HFFc6 (cell line): Measurements from ENCODE around the gene TMEM30A. TPM values are rescaled to one million over a fixed set of nuclear protein-coding genes. Genes with fewer than 3 reads are reported as not detected.

ENCODE experiments used
- DNase-seq: peaks from one replicate; pipeline ENCODE4 v3.0.0-alpha.2; 2018
- H3K27ac Mint-ChIP-seq: 2 replicates; pipeline ENCODE4 v1.8.0; 2020; ENCODE audit warnings: mild to moderate bottlenecking, mixed read lengths
- H3K27me3 Mint-ChIP-seq: 2 replicates; pipeline ENCODE4 v1.8.0; 2021; ENCODE audit warnings: mild to moderate bottlenecking, moderate library complexity, mixed read lengths; ENCODE audit not compliant: insufficient read depth
- H3K36me3 Mint-ChIP-seq: 2 replicates; pipeline ENCODE4 v1.8.0; 2021; ENCODE audit warnings: low read depth, mixed read lengths
- H3K4me1 Mint-ChIP-seq: 2 replicates; pipeline ENCODE4 v1.8.0; 2020; ENCODE audit warnings: low read depth, mixed read lengths
- H3K4me3 Mint-ChIP-seq: 2 replicates; pipeline ENCODE4 v1.8.0; 2020; ENCODE audit warnings: mild to moderate bottlenecking, moderate library complexity, mixed read lengths
- H3K9me3 Mint-ChIP-seq: 2 replicates; pipeline ENCODE4 v1.8.0; 2020; ENCODE audit warnings: mild to moderate bottlenecking, mixed read lengths
- CTCF ChIP-seq: fragments of 200-600 bp; sonication (generic); IDR thresholded peaks from 2 replicates; pipeline ENCODE4 v1.5.0; 2021; ENCODE audit warnings: antibody characterized with exemption, mild to moderate bottlenecking
- total RNA-seq, 6 experiments: library from RNA; stranded (reverse); fragmentation: NEBNext Ultra II Directional; extraction: Animal tissue kit (Norgen Biotek cat#: 25700); gene quantifications; 2 replicates in 1 of 6; 3 replicates in 5 of 6; pipeline ENCODE4 v1.2.3, GENCODE V29; 2021

TMEM30A gene
- total RNA-seq, 6 experiments from 2014 or later, result 154 to 232 (median 192) TPM

DNA sequence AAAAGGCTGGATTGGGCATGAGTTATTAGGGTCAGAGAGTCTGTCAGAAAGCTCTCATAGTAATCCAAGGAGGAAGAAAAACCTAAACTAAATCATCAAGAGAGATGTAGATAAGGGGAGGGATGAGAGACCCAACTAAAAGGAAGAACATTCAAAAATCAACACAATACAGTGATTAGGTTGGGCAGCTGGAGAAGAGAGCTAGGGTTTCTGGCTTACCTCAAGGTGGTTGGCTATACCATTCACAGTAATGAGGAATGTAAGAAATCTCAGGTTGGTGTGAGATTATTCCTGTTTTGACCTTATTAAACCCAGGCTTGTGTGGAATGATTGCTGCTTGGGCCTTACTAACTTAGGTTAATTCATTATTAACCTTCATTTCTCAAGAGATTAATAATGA, 34.8 kb downstream of the TMEM30A start:
- Mint-ChIP-seq H3K36me3 (peaks cover 8% of the 10 kb centered on the region), H3K27me3 (no peaks in the 10 kb centered on the region; the same call in 1 of the 2 replicates), H3K27ac (no peak overlapping the region), H3K9me3 (no peaks in the 10 kb centered on the region), H3K4me3 (no peak overlapping the region), H3K4me1 (peaks cover 15% of the 10 kb centered on the region)
- no peak for TF ChIP-seq CTCF
- DNase-seq, result no peak

DNA sequence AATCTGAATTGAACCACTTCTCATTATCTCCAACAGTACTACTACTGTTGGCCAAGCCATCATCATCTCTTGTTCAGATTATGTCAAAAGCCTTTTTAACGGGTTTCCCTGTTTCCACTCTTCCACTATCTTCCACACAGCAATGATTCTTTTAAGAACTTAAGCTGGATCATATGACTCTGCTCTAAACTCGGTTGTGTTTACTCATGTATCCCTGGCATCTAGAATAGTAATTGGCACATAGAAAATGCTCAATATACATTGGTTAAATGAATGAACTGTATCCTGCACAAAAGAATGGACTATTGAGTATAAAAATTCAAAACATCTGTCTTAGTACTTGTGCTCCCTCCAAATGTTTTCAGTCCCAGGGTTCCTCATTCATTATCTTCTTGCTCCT, 38.2 kb downstream of the TMEM30A start:
- Mint-ChIP-seq H3K4me1 (peaks cover 27% of the 10 kb centered on the region), H3K27ac (no peak overlapping the region; the same call in 1 of the 2 replicates), H3K36me3 (peaks cover 8% of the 10 kb centered on the region), H3K9me3 (no peaks in the 10 kb centered on the region), H3K4me3 (no peak overlapping the region), H3K27me3 (peaks cover 4% of the 10 kb centered on the region; the same call in 1 of the 2 replicates)
- TF ChIP-seq CTCF, result no peak
- DNase-seq, result no peak

- Mint-ChIP-seq H3K9me3 (no peaks in the 10 kb centered on the region), H3K4me1 (peaks cover 34% of the 10 kb centered on the region), H3K27me3 (peaks cover 4% of the 10 kb centered on the region; the same call in 1 of the 2 replicates), H3K27ac (peak overlapping the region; percentile 98), H3K36me3 (peaks cover 14% of the 10 kb centered on the region), H3K4me3 (peak overlapping the region; percentile 99)
- DNase-seq, result no peak
- TF ChIP-seq CTCF, result no peak
Measured at GRCh38 chr6:75244063-75244584, 40.5 kb downstream of the TMEM30A start.

DNA sequence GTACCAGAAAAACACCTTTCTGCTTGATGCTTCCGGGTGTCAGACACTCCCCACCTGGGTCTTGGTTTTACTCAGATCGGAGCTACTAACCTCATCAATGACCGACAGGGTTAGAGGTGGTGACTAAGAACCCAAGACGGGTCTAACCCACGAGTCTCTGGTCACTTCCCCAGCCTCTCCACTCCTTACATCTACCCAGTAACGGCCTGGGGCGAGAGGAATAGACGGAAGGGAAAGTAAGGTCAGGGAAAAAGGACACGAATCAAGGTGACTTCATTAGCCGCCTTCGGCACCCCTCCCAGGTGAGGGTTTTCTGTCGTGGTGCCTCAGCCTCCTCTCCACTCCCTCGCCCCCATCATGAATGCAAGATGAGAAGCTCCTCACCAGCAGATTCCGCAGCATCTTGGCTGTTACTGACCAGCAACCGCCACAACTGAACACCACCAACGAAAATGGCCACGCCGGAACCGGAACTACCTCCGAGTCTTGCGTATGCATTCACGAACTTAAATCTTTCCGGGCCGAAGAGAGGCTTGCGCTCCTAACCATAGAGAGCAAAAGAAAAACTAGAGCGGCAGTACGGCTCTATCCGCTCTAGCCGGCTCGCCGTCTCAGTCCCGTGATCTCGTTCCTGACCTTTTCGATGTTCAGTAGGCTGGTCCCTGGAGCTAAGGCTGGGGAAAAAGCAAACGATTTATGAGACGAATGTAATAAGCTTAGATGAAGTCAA, 41.1 kb downstream of the TMEM30A start, which contains the start of gene COX7A2:
Gene COX7A2 (minus strand): TSS at position 469 of the 730 bp plus-strand sequence. CDS start 67 bp downstream, at position 402.
- TF ChIP-seq CTCF, result no peak
- Mint-ChIP-seq H3K36me3 (peaks cover 14% of the 10 kb centered on the region), H3K4me1 (peaks cover 34% of the 10 kb centered on the region), H3K9me3 (no peaks in the 10 kb centered on the region), H3K27me3 (peaks cover 4% of the 10 kb centered on the region; the same call in 1 of the 2 replicates), H3K4me3 (peak within 1 kb of the TSS; percentile 99), H3K27ac (peak within 1 kb of the TSS; percentile 98)
- DNase-seq, result peak; percentile 98

GRCh38 chr6:75236630-75237029, 48.0 kb downstream of the TMEM30A start:
- Mint-ChIP-seq H3K27me3 (no peaks in the 10 kb centered on the region; the same call in 1 of the 2 replicates), H3K27ac (no peak overlapping the region), H3K4me1 (peaks cover 18% of the 10 kb centered on the region), H3K4me3 (no peak overlapping the region), H3K36me3 (peaks cover 17% of the 10 kb centered on the region), H3K9me3 (no peaks in the 10 kb centered on the region)
- DNase-seq, result no peak
- no peak for TF ChIP-seq CTCF
